Endothelial cell (in vitro differentiated cells): ENCODE data around the gene DERL3. TPM values are rescaled to one million over a fixed set of nuclear protein-coding genes. Genes with fewer than 3 reads are reported as not detected.

Experiments
- DNase-seq: peaks from one replicate; pipeline ENCODE4 v3.0.0; 2021; ENCODE audit warnings: low spot score
- H3K27ac Mint-ChIP-seq: one replicate; pipeline ENCODE4 v1.8.0; 2021; ENCODE audit warnings: mixed read lengths, inconsistent platforms; ENCODE audit not compliant: unreplicated experiment
- H3K27me3 Mint-ChIP-seq: one replicate; pipeline ENCODE4 v1.8.0; 2021; ENCODE audit warnings: mild to moderate bottlenecking, moderate library complexity, mixed read lengths, inconsistent platforms; ENCODE audit not compliant: unreplicated experiment
- H3K36me3 Mint-ChIP-seq: one replicate; pipeline ENCODE4 v1.8.0; 2021; ENCODE audit warnings: mild to moderate bottlenecking, low read depth, mixed read lengths, inconsistent platforms; ENCODE audit not compliant: unreplicated experiment
- H3K4me1 Mint-ChIP-seq: one replicate; pipeline ENCODE4 v1.8.0; 2021; ENCODE audit warnings: mild to moderate bottlenecking, mixed read lengths, inconsistent platforms; ENCODE audit not compliant: unreplicated experiment
- H3K4me3 Mint-ChIP-seq: one replicate; pipeline ENCODE4 v1.8.0; 2021; ENCODE audit warnings: mild to moderate bottlenecking, mixed read lengths, inconsistent platforms; ENCODE audit not compliant: unreplicated experiment
- H3K9me3 Mint-ChIP-seq: one replicate; pipeline ENCODE4 v1.8.0; 2021; ENCODE audit warnings: mixed read lengths, inconsistent platforms; ENCODE audit not compliant: unreplicated experiment
- total RNA-seq: library from RNA; stranded (reverse); fragmentation: NEBNext Ultra II Directional; extraction: Animal tissue kit (Norgen Biotek cat#: 25700); gene quantifications from one replicate; pipeline ENCODE4 v1.2.1, GENCODE V29; 2021; ENCODE audit not compliant: unreplicated experiment
- TF ChIP-seq, protein P1 (sequence below): fragments of 200-600 bp; sonication (generic); IDR thresholded peaks from one replicate; pipeline ENCODE4 v1.5.0; 2021; ENCODE audit warnings: antibody characterized with exemption; ENCODE audit not compliant: unreplicated experiment

DERL3 gene
- total RNA-seq, 1 donor from 2014 or later = 1.3 TPM

DNA sequence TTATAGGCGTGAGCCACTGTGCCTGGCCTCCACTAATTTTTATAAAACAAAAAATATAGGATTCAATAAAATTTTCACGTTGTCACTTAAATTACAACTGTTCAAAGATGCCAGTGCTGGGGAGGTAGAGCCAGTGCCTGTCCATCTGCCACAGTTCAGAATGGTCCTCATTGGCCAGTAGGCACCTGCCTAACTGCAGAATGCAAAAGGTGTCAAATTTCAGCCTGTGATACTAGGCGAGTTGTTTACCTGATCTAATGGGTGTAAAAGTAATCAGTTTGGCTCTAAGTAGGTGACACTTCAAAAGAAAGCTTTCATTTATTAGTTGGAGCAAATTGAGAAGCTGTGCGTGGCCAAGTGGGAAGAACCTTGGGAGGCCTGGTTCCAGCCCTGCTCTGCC, 49.7 kb downstream of the DERL3 start:
- peaks cover 2% of the 10 kb centered on the region for H3K27me3 Mint-ChIP-seq
- TF ChIP-seq, protein P1, sequence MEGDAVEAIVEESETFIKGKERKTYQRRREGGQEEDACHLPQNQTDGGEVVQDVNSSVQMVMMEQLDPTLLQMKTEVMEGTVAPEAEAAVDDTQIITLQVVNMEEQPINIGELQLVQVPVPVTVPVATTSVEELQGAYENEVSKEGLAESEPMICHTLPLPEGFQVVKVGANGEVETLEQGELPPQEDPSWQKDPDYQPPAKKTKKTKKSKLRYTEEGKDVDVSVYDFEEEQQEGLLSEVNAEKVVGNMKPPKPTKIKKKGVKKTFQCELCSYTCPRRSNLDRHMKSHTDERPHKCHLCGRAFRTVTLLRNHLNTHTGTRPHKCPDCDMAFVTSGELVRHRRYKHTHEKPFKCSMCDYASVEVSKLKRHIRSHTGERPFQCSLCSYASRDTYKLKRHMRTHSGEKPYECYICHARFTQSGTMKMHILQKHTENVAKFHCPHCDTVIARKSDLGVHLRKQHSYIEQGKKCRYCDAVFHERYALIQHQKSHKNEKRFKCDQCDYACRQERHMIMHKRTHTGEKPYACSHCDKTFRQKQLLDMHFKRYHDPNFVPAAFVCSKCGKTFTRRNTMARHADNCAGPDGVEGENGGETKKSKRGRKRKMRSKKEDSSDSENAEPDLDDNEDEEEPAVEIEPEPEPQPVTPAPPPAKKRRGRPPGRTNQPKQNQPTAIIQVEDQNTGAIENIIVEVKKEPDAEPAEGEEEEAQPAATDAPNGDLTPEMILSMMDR = no peak
- H3K9me3 Mint-ChIP-seq = no peaks in the 10 kb centered on the region
- no peak for DNase-seq
- H3K4me3 Mint-ChIP-seq = no peak overlapping the region
- H3K36me3 Mint-ChIP-seq = peaks cover 12% of the 10 kb centered on the region
- peaks cover 11% of the 10 kb centered on the region for H3K4me1 Mint-ChIP-seq
- no peak overlapping the region for H3K27ac Mint-ChIP-seq

DNA sequence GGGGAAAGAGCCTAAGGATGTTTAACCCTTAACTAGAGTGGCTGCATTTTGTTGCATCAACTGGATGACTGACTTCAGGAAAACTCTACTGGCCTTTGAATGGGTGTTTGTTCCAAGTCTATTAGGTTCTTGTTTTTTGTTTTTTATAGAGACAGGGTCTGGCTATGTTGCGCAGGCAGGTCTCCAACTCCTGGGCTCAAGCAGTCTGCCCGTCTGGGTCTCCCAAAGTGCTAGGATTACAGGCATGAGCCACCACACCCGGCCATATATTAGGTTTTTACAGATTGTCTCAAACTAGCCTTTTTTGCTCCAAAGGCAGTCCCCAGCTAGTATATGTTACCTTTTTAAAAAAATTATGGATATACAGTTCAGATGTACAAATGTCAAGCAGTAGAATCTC, 50.9 kb downstream of the DERL3 start:
- DNase-seq = no peak
- Mint-ChIP-seq H3K27ac (no peak overlapping the region), H3K36me3 (peaks cover 6% of the 10 kb centered on the region), H3K4me3 (peak overlapping the region; percentile 95), H3K9me3 (no peaks in the 10 kb centered on the region), H3K27me3 (peaks cover 3% of the 10 kb centered on the region), H3K4me1 (peaks cover 11% of the 10 kb centered on the region)
- TF ChIP-seq, protein P1 = no peak

DNA sequence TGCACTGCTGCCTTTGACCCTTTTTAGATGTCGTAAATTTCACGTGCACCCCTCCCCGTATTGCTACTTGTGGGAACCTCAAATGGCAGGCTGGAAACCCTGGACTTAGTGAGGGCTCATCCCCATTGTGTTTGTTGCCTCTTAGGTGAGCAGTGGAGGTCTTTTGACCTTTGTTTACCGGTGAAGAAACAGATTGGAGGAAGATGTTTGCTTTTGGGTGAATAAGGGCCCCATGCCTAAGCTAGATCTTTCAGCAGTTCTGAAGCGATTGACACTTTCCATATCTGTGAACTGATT, 51.3 kb downstream of the DERL3 start:
- H3K27me3 Mint-ChIP-seq = peaks cover 3% of the 10 kb centered on the region

DNA sequence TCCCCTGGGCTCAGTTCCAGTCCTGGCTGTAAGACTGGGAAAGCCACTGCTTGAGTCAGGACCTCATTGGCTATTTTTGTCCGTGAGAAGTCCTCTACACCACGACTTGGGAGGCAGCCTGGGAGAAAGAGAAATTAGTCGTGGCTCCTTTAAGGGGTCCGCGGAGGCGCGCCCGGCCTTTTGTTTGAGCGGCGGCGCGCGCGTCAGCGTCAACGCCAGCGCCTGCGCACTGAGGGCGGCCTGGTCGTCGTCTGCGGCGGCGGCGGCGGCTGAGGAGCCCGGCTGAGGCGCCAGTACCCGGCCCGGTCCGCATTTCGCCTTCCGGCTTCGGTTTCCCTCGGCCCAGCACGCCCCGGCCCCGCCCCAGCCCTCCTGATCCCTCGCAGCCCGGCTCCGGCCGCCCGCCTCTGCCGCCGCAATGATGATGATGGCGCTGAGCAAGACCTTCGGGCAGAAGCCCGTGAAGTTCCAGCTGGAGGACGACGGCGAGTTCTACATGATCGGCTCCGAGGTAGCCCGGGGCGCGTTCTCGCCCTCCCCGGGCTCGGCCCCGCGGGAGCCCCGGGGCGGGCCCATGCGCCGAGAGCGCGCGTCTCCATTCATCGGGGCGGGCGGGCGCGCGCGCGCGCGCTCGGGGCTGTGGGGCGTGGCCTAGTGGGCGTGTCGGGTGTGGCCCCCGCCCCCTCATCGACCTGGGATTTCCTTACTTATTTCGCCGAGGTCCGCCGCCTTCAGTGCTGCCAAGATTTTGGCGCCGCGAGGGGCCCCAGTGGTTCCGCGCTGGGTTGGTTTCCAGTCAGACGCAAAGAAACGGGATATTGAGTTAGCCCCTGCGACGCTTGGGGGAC, 51.8 kb downstream of the DERL3 start, which contains the start of gene SMARCB1:
Gene SMARCB1 (plus strand): TSS at position 215 of the 848 bp plus-strand sequence. CDS start 204 bp downstream, at position 419.
- DNase-seq = peak; percentile 92
- peak within 1 kb of the TSS; percentile 84 for H3K27ac Mint-ChIP-seq
- H3K4me1 Mint-ChIP-seq = peaks cover 11% of the 10 kb centered on the region
- peak within 1 kb of the TSS; percentile 95 for H3K4me3 Mint-ChIP-seq
- peaks cover 3% of the 10 kb centered on the region for H3K27me3 Mint-ChIP-seq
- H3K36me3 Mint-ChIP-seq = no peaks in the 10 kb centered on the region
- H3K9me3 Mint-ChIP-seq = no peaks in the 10 kb centered on the region
- TF ChIP-seq, protein P1 = no peak

More for the DNA sequence above, 51.3 kb downstream of the DERL3 start:
- Mint-ChIP-seq H3K27ac (peak overlapping the region; percentile 84), H3K4me1 (peaks cover 11% of the 10 kb centered on the region), H3K36me3 (peaks cover 3% of the 10 kb centered on the region), H3K9me3 (no peaks in the 10 kb centered on the region), H3K4me3 (peak overlapping the region; percentile 95)
- TF ChIP-seq, protein P1 = no peak
- no peak for DNase-seq

DNA sequence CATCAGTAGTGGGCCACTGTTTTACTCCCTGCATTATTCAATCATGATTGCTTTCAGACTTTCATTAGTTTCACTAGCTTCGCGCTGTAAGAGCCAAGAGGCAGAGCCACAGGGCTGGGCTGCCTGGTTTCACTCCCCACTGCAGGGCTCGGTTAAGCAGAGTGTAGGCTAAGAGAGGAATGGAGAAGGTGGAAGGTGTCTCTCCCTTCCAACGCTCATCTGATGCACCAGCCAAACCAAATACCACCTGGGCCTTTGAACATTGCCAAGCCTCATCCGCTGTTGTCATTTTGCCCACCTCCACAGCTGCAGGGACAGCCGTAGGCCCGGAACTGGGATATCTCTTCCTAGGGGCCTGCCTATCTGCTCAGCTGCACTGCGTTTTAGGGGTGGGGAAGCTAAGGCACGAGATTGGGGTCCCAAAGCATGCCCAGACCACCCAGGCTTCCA, 52.5 kb downstream of the DERL3 start:
- peak overlapping the region; percentile 83 for H3K4me3 Mint-ChIP-seq
- peak overlapping the region; percentile 83 for H3K27ac Mint-ChIP-seq
- TF ChIP-seq, protein P1 = no peak
- H3K4me1 Mint-ChIP-seq = peaks cover 11% of the 10 kb centered on the region
- peaks cover 3% of the 10 kb centered on the region for H3K27me3 Mint-ChIP-seq
- no peaks in the 10 kb centered on the region for H3K9me3 Mint-ChIP-seq
- no peak for DNase-seq
- H3K36me3 Mint-ChIP-seq = no peaks in the 10 kb centered on the region
